ENCODE results near the gene FCAMR. TPM values are rescaled to one million over a fixed set of nuclear protein-coding genes. Genes with fewer than 3 reads are reported as not detected.
"Not testable (repeated sequence)": the region's sequence is repeated elsewhere in the genome, so short reads cannot be mapped to it uniquely, and the experiment has no call there.

Gene FCAMR
- total RNA-seq, 1 experiment from 2014 or later: not detected

GRCh38 chr1:206935491-206936067 lies 34.7 kb downstream of the FCAMR start:
- DNase-seq (ENCODE audit: low spot score): peak; percentile 41

GRCh38 chr1:206933333-206933945 lies 36.8 kb downstream of the FCAMR start:
- peak; percentile 25 for DNase-seq (ENCODE audit: low spot score)

GRCh38 chr1:206932177-206932576 lies 38.1 kb downstream of the FCAMR start:
- no peak for DNase-seq (ENCODE audit: low spot score)

- no peak for DNase-seq (ENCODE audit: low spot score)
Measured at GRCh38 chr1:206931709-206932108, 38.6 kb downstream of the FCAMR start.

- no peak for DNase-seq (ENCODE audit: low spot score)
Measured at GRCh38 chr1:206930210-206930798, 40.0 kb downstream of the FCAMR start.

GRCh38 chr1:206929524-206929923 lies 40.7 kb downstream of the FCAMR start:
- DNase-seq (ENCODE audit: low spot score): no peak

- no peak for DNase-seq (ENCODE audit: low spot score)
Measured at GRCh38 chr1:206926286-206926685, 44.0 kb downstream of the FCAMR start.

GRCh38 chr1:206925106-206925736 lies 45.0 kb downstream of the FCAMR start:
- no peak for DNase-seq (ENCODE audit: low spot score)

GRCh38 chr1:206924592-206925105 lies 45.6 kb downstream of the FCAMR start:
- DNase-seq (ENCODE audit: low spot score): no peak

- DNase-seq (ENCODE audit: low spot score): not testable (repeated sequence)
Measured at GRCh38 chr1:206923961-206924557, 46.2 kb downstream of the FCAMR start.

- no peak for DNase-seq (ENCODE audit: low spot score)
Measured at GRCh38 chr1:206923009-206923960, 47.0 kb downstream of the FCAMR start.

GRCh38 chr1:206922524-206922923 lies 47.7 kb downstream of the FCAMR start:
- no peak for DNase-seq (ENCODE audit: low spot score)

GRCh38 chr1:206921772-206922265 lies 48.4 kb downstream of the FCAMR start, which contains the start of gene FCMR:
Gene FCMR, minus strand, starts transcription at chr1:206921941. Its CDS starts 87 bp downstream, at chr1:206921854.
- DNase-seq (ENCODE audit: low spot score): no peak

GRCh38 chr1:206918076-206918475 lies 52.2 kb downstream of the FCAMR start:
- no peak for DNase-seq (ENCODE audit: low spot score)

- DNase-seq (ENCODE audit: low spot score): no peak
Measured at GRCh38 chr1:206916000-206916709, 54.1 kb downstream of the FCAMR start.

GRCh38 chr1:206915030-206915735 lies 55.1 kb downstream of the FCAMR start:
- DNase-seq (ENCODE audit: low spot score): no peak

- no peak for DNase-seq (ENCODE audit: low spot score)
Measured at GRCh38 chr1:206913766-206914537, 56.3 kb downstream of the FCAMR start.

- peak; percentile 74 for DNase-seq (ENCODE audit: low spot score)
Measured at GRCh38 chr1:206912445-206913095, 57.7 kb downstream of the FCAMR start.

All from H4 (cell line).